H1 (cell line): ENCODE measurements around the gene CCL22.

Source experiments
- ATF2 ChIP-seq: IDR thresholded peaks from 2 replicates; pipeline ENCODE4 v1.6.1; 2012; ENCODE audit warnings: low read length, inconsistent platforms
- EZH2 ChIP-seq: fragments of 200-600 bp; sonication (generic); IDR thresholded peaks from 2 replicates; pipeline ENCODE4 v1.7.1; 2012; ENCODE audit warnings: low read depth, mild to moderate bottlenecking, moderate library complexity, low read length, inconsistent platforms; ENCODE audit not compliant: severe bottlenecking
- POLR2AphosphoS5 ChIP-seq: IDR thresholded peaks from 2 replicates; pipeline ENCODE4 v1.6.1; 2011; ENCODE audit warnings: low read depth, low read length

- TF ChIP-seq EZH2, result no peak
- no peak for TF ChIP-seq ATF2
- no peak for TF ChIP-seq POLR2AphosphoS5
Measured at GRCh38 chr16:57380671-57381462, 22.3 kb downstream of the CCL22 start.
